Measurements from ENCODE around the gene SMIM33.

SMIM33 gene

GRCh38 chr5:139460455-139460854 is 10.3 kb upstream of the SMIM33 start:
- H3K4me3 ChIP-seq (ENCODE audit: low read length) = no peak overlapping the region
- peak overlapping the region; percentile 67 for H3K4me2 ChIP-seq (ENCODE audit: low read length)
- H3K36me3 ChIP-seq (replicated peaks; ENCODE audit: low read depth, low read length) = no peaks in the 10 kb centered on the region
- no peaks in the 10 kb centered on the region for H3K79me2 ChIP-seq (ENCODE audit: low read length)
- H3K27me3 ChIP-seq (ENCODE audit: low read depth, low read length) = no peaks in the 10 kb centered on the region
- H4K20me1 ChIP-seq (ENCODE audit: insufficient read depth, low read length) = no peaks in the 10 kb centered on the region
- peak overlapping the region; percentile 9; the same call in 1 of the 2 replicates for H3K27ac ChIP-seq (ENCODE audit: low read length)
- peaks cover 47% of the 10 kb centered on the region for H3K4me1 ChIP-seq (ENCODE audit: low read length)
- TF ChIP-seq CTCF (IDR thresholded peaks at IDR 0.05; ENCODE audit: low read depth, low read length) (no peak), EZH2phosphoT487 (IDR thresholded peaks at IDR 0.05; ENCODE audit: low read depth) (no peak)
- H3K9me3 ChIP-seq (ENCODE audit: insufficient read depth, low read length) = no peaks in the 10 kb centered on the region
- H3K9ac ChIP-seq (ENCODE audit: low read length) = peak overlapping the region; percentile 15; the same call in 1 of the 2 replicates
- H2AFZ ChIP-seq (ENCODE audit: low read depth, low read length) = no peak overlapping the region

DNA sequence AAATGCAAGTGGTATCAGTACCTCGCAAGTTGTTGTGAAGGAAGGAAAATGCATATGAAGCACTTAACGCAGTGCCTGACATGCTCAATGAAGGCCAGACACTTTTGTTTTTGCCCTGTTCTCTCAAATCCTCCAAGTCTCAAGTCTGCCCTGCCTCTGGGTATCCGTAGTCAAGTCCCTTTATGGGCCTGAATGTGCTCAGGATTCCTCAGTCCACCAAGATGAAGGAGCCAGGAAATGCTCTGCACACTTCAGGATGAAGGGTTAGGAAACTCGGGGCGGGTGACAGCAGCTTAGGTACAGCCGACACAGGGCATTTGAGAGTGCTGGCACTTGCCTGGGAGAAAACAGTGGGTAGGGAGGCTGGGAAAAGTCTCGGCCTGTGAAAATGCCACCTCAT is 9.6 kb upstream of the SMIM33 start:
- Histone ChIP-seq H3K27me3 (ENCODE audit: low read depth, low read length) (no peaks in the 10 kb centered on the region), H3K79me2 (ENCODE audit: low read length) (no peaks in the 10 kb centered on the region), H3K27ac (ENCODE audit: low read length) (no peak overlapping the region), H3K9me3 (ENCODE audit: insufficient read depth, low read length) (no peaks in the 10 kb centered on the region), H2AFZ (ENCODE audit: low read depth, low read length) (no peak overlapping the region), H3K4me3 (ENCODE audit: low read length) (no peak overlapping the region), H4K20me1 (ENCODE audit: insufficient read depth, low read length) (no peaks in the 10 kb centered on the region), H3K4me1 (ENCODE audit: low read length) (peaks cover 43% of the 10 kb centered on the region), H3K9ac (ENCODE audit: low read length) (no peak overlapping the region), H3K36me3 (replicated peaks; ENCODE audit: low read depth, low read length) (no peaks in the 10 kb centered on the region), H3K4me2 (ENCODE audit: low read length) (no peak overlapping the region)
- no peak for TF ChIP-seq CTCF (IDR thresholded peaks at IDR 0.05; ENCODE audit: low read depth, low read length)
- no peak for TF ChIP-seq EZH2phosphoT487 (IDR thresholded peaks at IDR 0.05; ENCODE audit: low read depth)

- TF ChIP-seq CTCF (IDR thresholded peaks at IDR 0.05; ENCODE audit: low read depth, low read length) = no peak
- TF ChIP-seq EZH2phosphoT487 (IDR thresholded peaks at IDR 0.05; ENCODE audit: low read depth) = no peak
- H4K20me1 ChIP-seq (ENCODE audit: insufficient read depth, low read length) = no peaks in the 10 kb centered on the region
- no peaks in the 10 kb centered on the region for H3K79me2 ChIP-seq (ENCODE audit: low read length)
- H3K36me3 ChIP-seq (replicated peaks; ENCODE audit: low read depth, low read length) = no peaks in the 10 kb centered on the region
- H3K27ac ChIP-seq (ENCODE audit: low read length) = no peak overlapping the region
- H3K9me3 ChIP-seq (ENCODE audit: insufficient read depth, low read length) = no peaks in the 10 kb centered on the region
- H3K27me3 ChIP-seq (ENCODE audit: low read depth, low read length) = no peaks in the 10 kb centered on the region
- peaks cover 38% of the 10 kb centered on the region for H3K4me1 ChIP-seq (ENCODE audit: low read length)
- H2AFZ ChIP-seq (ENCODE audit: low read depth, low read length) = no peak overlapping the region
- H3K4me3 ChIP-seq (ENCODE audit: low read length) = no peak overlapping the region
- no peak overlapping the region for H3K4me2 ChIP-seq (ENCODE audit: low read length)
- no peak overlapping the region for H3K9ac ChIP-seq (ENCODE audit: low read length)
Observed at GRCh38 chr5:139461698-139462097, 9.1 kb upstream of the SMIM33 start.

GRCh38 chr5:139462586-139463276 is 8.1 kb upstream of the SMIM33 start, which contains the start of gene ECSCR:
Gene ECSCR (minus strand): TSS chr5:139462743. CDS start chr5:139462670, 73 bp downstream.
- no peak within 1 kb of the TSS for H2AFZ ChIP-seq (ENCODE audit: low read depth, low read length)
- H3K36me3 ChIP-seq (replicated peaks; ENCODE audit: low read depth, low read length) = no peaks in the 10 kb centered on the region
- peaks cover 28% of the 10 kb centered on the region for H3K4me1 ChIP-seq (ENCODE audit: low read length)
- no peaks in the 10 kb centered on the region for H3K79me2 ChIP-seq (ENCODE audit: low read length)
- H3K4me2 ChIP-seq (ENCODE audit: low read length) = no peak within 1 kb of the TSS
- H3K9me3 ChIP-seq (ENCODE audit: insufficient read depth, low read length) = no peaks in the 10 kb centered on the region
- no peak within 1 kb of the TSS for H3K9ac ChIP-seq (ENCODE audit: low read length)
- H3K4me3 ChIP-seq (ENCODE audit: low read length) = no peak within 1 kb of the TSS
- no peaks in the 10 kb centered on the region for H4K20me1 ChIP-seq (ENCODE audit: insufficient read depth, low read length)
- no peak for TF ChIP-seq EZH2phosphoT487 (IDR thresholded peaks at IDR 0.05; ENCODE audit: low read depth)
- no peak for TF ChIP-seq CTCF (IDR thresholded peaks at IDR 0.05; ENCODE audit: low read depth, low read length)
- H3K27me3 ChIP-seq (ENCODE audit: low read depth, low read length) = no peaks in the 10 kb centered on the region
- no peak within 1 kb of the TSS for H3K27ac ChIP-seq (ENCODE audit: low read length)
